ENCODE measurements around the gene SCMH1.

SCMH1 gene

GRCh38 chr1:41097105-41097504, 145.0 kb downstream of the SCMH1 start:
- DNase-seq (ENCODE audit: low read depth) = no peak

DNA sequence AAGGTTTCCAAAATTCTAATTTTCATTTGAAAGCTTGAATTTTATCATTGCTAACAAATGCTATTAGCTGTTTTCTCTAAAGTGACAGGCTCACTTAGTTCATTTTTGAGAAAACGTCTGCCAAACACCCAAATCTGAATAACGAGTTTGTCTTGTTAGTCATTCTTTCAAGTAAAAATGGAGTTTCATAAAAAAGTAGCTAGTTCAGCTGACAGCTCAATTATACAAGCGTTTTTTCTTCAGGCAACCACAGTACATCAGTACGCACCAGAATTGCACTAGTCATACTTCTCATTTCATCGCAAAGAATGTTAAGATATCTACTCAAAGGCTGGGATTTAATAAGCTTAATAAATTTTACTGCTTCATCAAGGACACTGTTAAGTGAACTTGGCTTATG, 148.3 kb downstream of the SCMH1 start:
- DNase-seq (ENCODE audit: low read depth) = no peak

DNA sequence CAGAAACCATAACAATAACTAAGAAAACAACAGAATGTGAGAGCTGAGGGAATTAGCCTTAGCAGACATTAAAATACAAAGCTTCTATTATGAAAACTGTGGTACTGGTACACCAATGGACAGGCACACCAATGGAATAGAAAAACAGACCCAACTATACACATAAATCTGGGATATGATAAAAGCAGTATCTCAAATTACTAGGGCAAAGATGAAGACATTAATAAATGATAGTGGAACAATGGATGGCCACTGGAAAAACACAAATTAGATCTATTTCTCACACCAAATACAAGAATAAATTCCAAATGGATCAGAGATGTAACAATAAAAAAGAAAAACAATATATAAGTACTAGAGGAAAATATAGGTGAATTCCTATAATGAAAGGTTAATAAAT, 155.2 kb downstream of the SCMH1 start:
- DNase-seq (ENCODE audit: low read depth) = no peak

- DNase-seq (ENCODE audit: low read depth) = no peak
These were observed 163.5 kb downstream of the SCMH1 start for GRCh38 chr1:41078616-41079015.

- no peak for DNase-seq (ENCODE audit: low read depth)
These were observed 163.9 kb downstream of the SCMH1 start for GRCh38 chr1:41078193-41078592.

DNA sequence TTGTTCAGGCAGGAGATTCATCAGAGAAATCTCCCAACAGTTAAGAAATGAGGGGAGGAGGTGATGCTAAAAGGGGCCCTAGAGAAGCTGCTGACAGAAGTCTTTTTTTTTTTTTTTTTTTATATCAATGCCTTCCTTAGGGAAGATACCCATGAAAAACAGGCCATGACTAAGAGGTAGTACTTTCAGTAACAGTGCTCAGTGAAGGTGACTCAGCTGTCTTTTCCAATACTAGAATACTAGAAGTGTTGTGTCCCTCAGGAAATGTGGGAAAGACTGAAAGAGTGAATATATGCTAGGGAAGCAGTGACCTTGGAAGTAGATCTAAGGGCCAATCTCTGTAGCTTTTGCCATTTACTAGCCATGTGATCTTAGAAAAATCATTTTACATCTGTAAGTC, 168.1 kb downstream of the SCMH1 start:
- peak; percentile 58 for DNase-seq (ENCODE audit: low read depth)

- DNase-seq (ENCODE audit: low read depth) = peak; percentile 42
These were observed 170.1 kb downstream of the SCMH1 start for GRCh38 chr1:41072051-41072450.

DNA sequence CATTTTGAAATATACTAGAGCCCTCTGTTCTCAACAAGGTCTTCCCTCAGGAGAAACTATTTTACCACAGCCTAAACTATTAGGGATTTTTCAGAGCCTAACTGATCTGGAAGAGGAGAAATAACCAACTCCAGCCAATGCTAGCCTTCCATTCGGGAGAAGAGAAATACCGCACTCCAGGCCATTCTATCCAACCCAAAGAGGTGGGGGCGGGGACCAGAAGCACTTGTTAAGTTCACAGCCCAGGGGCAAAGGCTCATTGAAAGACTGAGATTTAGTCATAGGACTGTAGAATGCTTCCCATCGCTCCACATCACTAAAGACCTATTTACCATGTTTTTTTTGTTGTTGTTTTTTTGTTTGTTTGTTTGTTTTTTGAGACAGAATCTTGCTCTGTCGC, 185.2 kb downstream of the SCMH1 start:
- DNase-seq (ENCODE audit: low read depth) = no peak

DNA sequence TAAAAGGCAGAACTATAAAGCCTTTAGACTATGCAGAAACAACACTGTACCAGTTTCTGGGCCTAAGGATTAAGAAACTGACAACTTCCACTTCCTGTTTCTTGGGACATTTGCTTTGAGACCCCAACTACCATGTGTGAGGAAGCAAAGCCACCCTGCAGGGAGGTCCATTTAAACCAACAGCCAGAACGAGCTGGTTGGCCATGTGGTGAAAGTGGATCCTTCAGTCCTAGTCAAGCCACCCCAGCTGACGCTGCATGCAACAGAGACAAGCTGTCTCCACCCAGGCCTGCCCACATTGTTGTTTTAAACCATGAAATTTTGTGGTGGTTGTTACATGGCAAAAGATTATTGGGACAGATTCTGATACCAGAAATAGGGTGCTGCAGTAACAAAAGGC, 188.8 kb downstream of the SCMH1 start:
- no peak for DNase-seq (ENCODE audit: low read depth)

- DNase-seq (ENCODE audit: low read depth) = no peak
These were observed 191.1 kb downstream of the SCMH1 start for GRCh38 chr1:41051022-41051421.

DNA sequence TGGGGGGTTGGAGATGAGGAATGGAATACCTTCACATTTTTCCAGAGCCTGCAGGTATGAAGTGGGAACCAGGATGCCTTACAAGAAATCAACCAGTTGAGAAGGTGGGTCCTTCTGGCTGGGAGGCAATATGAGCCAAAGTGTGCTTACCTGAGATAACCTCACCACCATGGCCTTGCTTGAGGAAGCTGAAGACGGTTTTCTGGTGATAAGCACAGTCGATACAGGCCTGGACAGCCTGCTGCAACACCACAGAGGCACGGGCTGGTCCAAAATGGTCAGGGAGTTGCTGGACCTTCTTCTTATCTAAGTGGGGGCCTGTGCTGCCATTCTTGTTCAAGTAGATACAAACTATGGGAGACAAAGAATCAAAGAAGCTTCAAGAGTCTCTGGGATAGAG, 193.6 kb downstream of the SCMH1 start:
- DNase-seq (ENCODE audit: low read depth) = no peak

- DNase-seq (ENCODE audit: low read depth) = no peak
These were observed 195.7 kb downstream of the SCMH1 start for GRCh38 chr1:41046347-41046775.

DNA sequence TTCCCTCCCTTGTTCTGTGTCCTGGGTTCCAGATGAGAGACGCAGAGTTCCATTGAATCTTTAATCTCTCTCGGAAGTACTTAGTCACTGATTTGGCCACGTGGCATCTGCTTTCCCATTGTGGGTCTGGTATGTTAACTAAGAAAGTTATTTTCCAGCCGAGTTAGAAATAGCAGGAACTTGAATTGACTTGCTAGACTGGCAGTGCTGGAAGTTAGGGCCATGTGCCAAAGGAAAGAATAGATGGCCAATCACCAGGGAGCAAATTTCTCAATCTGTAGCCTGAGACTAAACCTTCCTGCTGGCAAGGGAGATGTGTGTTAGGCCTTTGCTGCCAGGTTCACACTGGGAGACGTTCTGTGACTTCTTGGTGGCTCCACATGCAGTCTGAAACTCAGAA, 196.4 kb downstream of the SCMH1 start:
- DNase-seq (ENCODE audit: low read depth) = no peak

GRCh38 chr1:41044187-41044586, 197.9 kb downstream of the SCMH1 start:
- no peak for DNase-seq (ENCODE audit: low read depth)

DNA sequence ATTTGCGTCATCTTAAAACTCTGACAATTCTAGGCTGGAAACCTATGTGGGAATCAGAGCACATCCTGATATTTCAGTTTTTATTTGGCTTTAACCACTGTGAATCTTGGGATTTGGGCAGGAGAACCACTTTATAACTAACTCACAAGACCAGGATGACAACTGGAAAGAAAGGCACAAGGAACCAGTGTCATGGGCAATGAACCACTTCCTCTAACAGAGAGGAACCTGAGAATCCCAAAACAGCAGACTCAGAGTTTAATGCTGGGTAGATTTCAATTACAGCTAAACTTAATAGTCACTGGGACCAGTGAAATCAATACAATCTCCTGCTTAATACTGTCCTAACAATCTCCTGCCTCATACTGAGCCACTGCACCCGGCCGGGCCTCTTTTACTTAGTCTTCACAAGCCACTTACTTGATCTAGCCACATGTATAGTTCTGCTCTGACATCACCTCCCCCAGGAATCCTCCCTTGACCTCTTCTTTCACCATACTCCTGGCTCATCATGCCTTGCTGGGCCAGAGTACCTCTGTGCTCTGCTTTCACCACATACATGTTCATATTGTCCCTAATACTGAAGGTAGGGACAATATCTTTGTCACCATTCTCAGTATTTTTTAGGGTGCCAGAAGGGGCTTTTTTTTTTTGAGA, 200.4 kb downstream of the SCMH1 start:
- no peak for DNase-seq (ENCODE audit: low read depth)

DNA sequence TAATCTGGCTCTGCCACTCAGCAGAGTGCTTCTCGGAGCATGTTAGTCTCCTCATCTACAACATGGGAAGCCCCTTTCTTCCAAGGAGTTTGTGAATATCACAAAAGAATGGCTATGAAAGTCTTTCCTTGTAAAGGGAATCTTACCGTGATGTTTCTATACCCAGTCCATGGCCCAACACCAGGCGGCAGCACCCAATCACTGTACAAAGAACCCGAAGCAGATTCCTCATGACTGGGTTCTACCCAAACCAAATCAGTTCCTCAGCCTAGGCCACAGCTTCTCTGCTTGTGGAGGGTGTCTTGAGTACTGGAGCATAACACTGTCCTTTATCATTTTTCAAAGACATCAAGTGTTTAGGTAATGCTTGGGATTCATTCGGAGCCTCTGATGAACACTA, 204.0 kb downstream of the SCMH1 start:
- DNase-seq (ENCODE audit: low read depth) = no peak

GRCh38 chr1:41037116-41037903, 204.8 kb downstream of the SCMH1 start:
- DNase-seq (ENCODE audit: low read depth) = no peak

DNA sequence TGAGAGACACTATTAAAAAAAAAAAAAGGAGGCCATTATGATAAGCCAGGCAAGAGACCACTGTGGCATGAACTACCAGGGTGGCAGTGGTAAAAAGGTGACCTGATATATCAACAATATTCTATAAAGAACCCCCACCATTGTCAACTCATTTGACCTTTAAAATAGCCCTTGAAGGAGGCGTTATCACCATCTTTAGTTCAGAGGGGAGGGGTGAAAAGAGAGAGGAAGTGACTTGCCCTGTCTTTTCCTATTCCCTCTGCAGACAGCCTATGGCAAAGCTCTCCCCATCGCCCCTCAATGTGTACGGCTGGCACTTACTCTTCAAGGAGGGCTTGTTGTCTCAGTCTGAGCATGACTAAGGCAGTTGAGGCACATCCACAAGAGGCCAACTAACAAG, 208.8 kb downstream of the SCMH1 start:
- DNase-seq (ENCODE audit: low read depth) = no peak

DNA sequence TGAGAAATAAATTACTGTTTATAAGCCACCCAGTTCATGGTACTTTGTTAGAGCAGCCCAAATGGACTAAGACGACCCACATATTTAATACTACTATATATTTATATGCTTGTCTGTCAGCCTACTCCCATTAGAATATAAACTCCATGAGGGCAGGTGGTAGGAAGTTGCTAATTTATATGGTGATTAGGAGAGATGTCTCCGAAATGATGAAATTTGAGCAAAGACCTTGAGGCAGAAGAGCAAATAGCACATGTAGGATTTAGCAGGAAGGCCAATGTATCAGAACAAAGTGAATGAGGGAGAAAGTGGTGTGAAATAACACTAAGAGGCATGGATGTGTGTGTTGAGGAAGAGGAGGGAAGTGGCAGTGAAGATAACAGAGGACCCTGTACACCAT, 210.0 kb downstream of the SCMH1 start:
- no peak for DNase-seq (ENCODE audit: low read depth)

DNA sequence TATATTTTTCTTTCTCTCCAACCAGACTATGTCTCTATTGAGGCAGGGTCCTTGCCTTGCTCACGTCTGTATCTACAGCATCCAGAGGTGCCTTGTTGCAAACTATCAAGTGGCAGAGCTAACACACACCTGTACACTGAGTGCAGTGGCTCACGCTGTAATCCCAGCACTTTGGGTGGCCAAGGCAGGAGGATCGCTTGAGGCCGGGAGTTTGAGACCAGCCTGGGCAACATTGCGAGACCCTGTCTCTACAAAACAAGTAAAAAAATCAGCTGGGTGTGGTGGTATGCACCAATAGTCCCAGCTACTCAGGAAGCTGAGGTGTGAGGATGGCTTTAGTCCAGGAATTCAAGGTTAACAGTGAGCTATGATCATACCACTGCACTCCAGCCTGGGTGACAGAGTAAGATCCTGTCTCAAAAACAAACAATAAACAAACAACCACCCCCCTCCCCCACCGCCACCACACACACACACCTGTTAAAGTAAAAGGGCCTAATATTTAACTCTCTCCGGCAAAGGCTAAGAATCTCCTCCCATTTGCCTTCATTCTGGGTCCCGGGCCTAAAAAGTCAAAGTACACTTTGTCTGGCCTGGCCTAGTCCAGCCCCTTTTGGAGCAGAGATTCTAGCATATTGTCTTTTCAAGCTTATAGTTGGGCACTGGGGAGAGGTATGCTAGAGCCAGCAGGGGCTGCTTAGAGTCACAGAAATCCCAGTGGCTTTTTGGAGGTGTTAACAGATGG, 211.1 kb downstream of the SCMH1 start:
- DNase-seq (ENCODE audit: low read depth) = no peak

GRCh38 chr1:41028034-41028642, 214.0 kb downstream of the SCMH1 start:
- DNase-seq (ENCODE audit: low read depth) = no peak

GRCh38 chr1:41025979-41026819, 215.9 kb downstream of the SCMH1 start:
- no peak for DNase-seq (ENCODE audit: low read depth)
